H1 (cell line): ENCODE measurements around the gene TMEM17. TPM values are rescaled to one million over a fixed set of nuclear protein-coding genes. Genes with fewer than 3 reads are reported as not detected.

Source experiments
- CTCF ChIP-seq, 3 experiments: IDR thresholded peaks; 1 replicate in 2 of 3; 2 replicates in 1 of 3; pipeline versions ENCODE4 v1.5.1 to v1.6.1; 2011; ENCODE audit warnings: low read length in 3 of 3, mild to moderate bottlenecking in 3 of 3, inconsistent platforms in 2 of 3, low read depth in 1 of 3, moderate library complexity in 1 of 3; ENCODE audit not compliant: insufficient read depth in 1 of 3; ENCODE audit errors: control extremely low read depth in 1 of 3
- EZH2 ChIP-seq: fragments of 200-600 bp; sonication (generic); IDR thresholded peaks from 2 replicates; pipeline ENCODE4 v1.7.1; 2012; ENCODE audit warnings: low read depth, mild to moderate bottlenecking, moderate library complexity, low read length, inconsistent platforms; ENCODE audit not compliant: severe bottlenecking
- FOSL1 ChIP-seq: IDR thresholded peaks from 2 replicates; pipeline ENCODE4 v1.6.1; 2011; ENCODE audit warnings: mild to moderate bottlenecking, low read depth, low read length, moderate library complexity; ENCODE audit not compliant: insufficient read depth
- polyA plus RNA-seq, 7 experiments: library from polyadenylated mRNA; depleted of rRNA in 3 of 7; stranded (reverse) in 5 of 7; unstranded in 2 of 7; fragments of >200 nt in 5 of 7; fragments of 200-250 nt in 2 of 7; gene quantifications; 1 replicate in 5 of 7; 2 replicates in 1 of 7; 4 replicates in 1 of 7; pipeline versions ENCODE4 v1.2.1 to v1.2.3, GENCODE V29; 2011 to 2013; ENCODE audit warnings: missing spikeins in 2 of 7, mixed read lengths in 2 of 7
- total RNA-seq: library from RNA; stranded (reverse); fragmentation: NEBNext Ultra II Directional; extraction: Animal tissue kit (Norgen Biotek cat#: 25700); gene quantifications from 2 replicates; pipeline ENCODE4 v1.2.1, GENCODE V29; 2021

TMEM17 gene
- total and polyA plus RNA-seq, 2 of the 8 experiments (the other 6 are each of a cell fraction or from before 2014, with no cell fraction given), result 0.69 to 1.2 TPM

DNA sequence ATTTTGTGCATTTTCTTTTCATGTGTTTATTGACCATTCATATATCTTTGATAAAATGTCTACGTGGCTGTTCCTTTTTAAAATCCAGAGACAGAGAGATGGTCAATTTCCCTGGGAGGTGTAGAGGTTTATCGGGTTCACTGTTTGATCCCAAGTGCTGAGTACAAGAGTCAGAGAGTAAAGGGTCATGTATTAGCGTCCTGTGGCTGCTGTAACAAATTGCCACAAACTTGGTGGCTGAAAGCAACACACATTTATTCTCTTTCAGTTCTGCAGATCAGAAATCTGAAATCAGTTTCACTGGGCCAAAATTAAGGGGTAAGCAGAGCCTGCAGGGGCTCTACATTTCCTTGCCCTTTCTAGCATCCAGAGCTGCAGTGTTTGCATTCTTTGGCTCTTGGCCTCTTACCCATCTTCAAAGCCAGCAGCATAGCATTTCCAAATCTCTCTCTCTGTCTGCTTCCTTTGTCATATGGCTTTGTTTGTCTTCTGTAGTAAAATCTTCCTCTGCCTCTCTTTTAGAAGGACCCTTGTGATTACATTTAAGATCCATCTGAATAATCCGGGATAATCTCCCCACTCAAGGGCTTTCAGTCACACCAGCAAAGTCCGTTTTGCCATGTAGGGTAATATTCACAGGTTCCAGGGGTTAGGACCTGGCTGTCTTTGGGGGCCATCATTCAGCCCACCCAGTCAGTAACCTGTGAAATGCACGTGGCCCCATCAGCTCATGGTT is 49.9 kb downstream of the TMEM17 start (continued):
- TF ChIP-seq CTCF (IDR thresholded peaks at IDR 0.05; ENCODE audit: control extremely low read depth in 1 of 3, insufficient read depth in 1 of 3, low read depth in 1 of 3, low read length in 3 of 3) (no peak), EZH2 (no peak), FOSL1 (no peak)
